Cardiac fibroblast (primary cell): ENCODE measurements around the gene C4orf50.

Experiments
- DNase-seq, 2 donors: peaks; one replicate each; pipeline versions ENCODE4 v3.0.0 to v3.0.0-alpha.2; 2010; ENCODE audit warnings: low read depth in 2 of 2
- H3K4me3 ChIP-seq, 2 donors: replicated peaks in 1 of 2; 1 replicate in 1 of 2; 2 replicates in 1 of 2; pipeline ENCODE4 v1.5.1; 2011; ENCODE audit warnings: low read depth in 2 of 2, low read length in 2 of 2, mild to moderate bottlenecking in 2 of 2, moderate library complexity in 1 of 2
- CTCF ChIP-seq: IDR thresholded peaks from one replicate; pipeline ENCODE4 v1.5.1; 2011; ENCODE audit warnings: low read depth, mild to moderate bottlenecking, low read length, inconsistent platforms

C4orf50 gene

GRCh38 chr4:6018331-6018730, at the start of gene C4orf50:
C4orf50 (minus strand) TSS chr4:6018431.
- no peak for TF ChIP-seq CTCF
- DNase-seq = no peak
- no peak within 1 kb of the TSS for H3K4me3 ChIP-seq

- H3K4me3 ChIP-seq = no peak overlapping the region
- no peak for DNase-seq
- no peak for TF ChIP-seq CTCF
These were observed 47.8 kb upstream of the C4orf50 start for GRCh38 chr4:6065934-6066590.

- DNase-seq = no peak
- TF ChIP-seq CTCF = no peak
- no peak overlapping the region for H3K4me3 ChIP-seq
These were observed 46.9 kb upstream of the C4orf50 start for GRCh38 chr4:6065166-6065565.

- DNase-seq = no peak
- no peak overlapping the region for H3K4me3 ChIP-seq
- no peak for TF ChIP-seq CTCF
These were observed 46.2 kb upstream of the C4orf50 start for GRCh38 chr4:6064383-6064782.

GRCh38 chr4:6063684-6064083, 45.5 kb upstream of the C4orf50 start:
- no peak for DNase-seq
- no peak for TF ChIP-seq CTCF
- no peak overlapping the region for H3K4me3 ChIP-seq

GRCh38 chr4:6062133-6062532, 43.9 kb upstream of the C4orf50 start:
- no peak overlapping the region for H3K4me3 ChIP-seq
- no peak for DNase-seq
- TF ChIP-seq CTCF = no peak

- H3K4me3 ChIP-seq = no peak overlapping the region
- TF ChIP-seq CTCF = no peak
- DNase-seq = no peak
These were observed 41.2 kb upstream of the C4orf50 start for GRCh38 chr4:6059375-6059805.
